ENCODE data around the gene RRP15. TPM values are rescaled to one million over a fixed set of nuclear protein-coding genes. Genes with fewer than 3 reads are reported as not detected.
A peak's percentile ranks its signal among the peaks of the same experiment; 100 is the strongest.

Gene RRP15
- total and polyA plus RNA-seq, 3 experiments from 2014 or later: 18.2 to 49.4 (median 46.1) TPM

DNA sequence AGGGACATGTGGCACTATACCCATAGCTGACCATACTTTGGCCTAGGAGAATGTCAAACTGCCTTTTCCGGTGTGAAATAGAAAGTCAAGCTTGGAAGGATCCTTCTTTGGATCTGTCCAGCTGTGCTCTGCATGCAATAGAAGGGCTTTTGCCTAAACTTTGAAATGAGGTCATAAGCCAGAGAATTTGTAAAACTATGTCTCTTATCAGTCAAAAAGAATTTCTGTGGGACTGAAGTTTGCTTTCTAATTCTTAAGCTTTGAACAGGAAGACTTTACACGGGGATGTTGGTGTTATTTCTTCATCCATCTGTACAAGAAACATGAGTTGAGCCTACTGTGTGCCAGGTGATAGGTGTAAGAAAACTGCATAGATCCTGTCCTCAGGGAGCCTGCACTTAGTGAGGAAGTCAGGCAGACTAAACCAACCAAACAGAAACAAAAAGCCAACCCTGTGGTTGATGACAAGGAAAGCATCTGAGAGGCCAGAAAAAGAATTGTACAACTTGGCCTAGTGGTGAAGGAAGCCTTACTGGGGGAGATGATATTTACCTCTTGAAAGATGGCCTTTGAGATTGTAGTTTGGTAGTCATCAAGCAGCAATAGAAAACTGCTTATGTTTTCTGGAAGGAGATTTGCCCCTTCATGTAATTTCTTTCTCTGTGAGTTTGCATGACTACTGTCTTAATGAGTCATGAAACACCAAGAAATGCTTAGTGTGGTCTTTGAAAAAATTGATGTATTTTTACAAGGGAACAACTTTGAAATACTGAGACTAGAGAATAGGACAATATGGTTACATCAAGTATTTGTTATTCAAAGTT lies 84.8 kb downstream of the RRP15 start:
- no peak overlapping the region for H3K4me3 Mint-ChIP-seq
- POLR2A ChIA-PET: no interaction called here
- peaks cover 0 to 4% (median 0%) of the 10 kb centered on the region in 3 donors for H3K36me3 Mint-ChIP-seq
- no peaks in the 10 kb centered on the region for H3K9me3 Mint-ChIP-seq
- CTCF ChIA-PET: no interaction called here
- Histone ChIP-seq H3K27me3 (ENCODE audit: insufficient read depth, low read length, poor library complexity, severe bottlenecking) (no peaks in the 10 kb centered on the region), H3K36me3 (ENCODE audit: insufficient read depth, low read length) (no peaks in the 10 kb centered on the region), H3K9me3 (ENCODE audit: low read length) (no peaks in the 10 kb centered on the region), H3K27ac (ENCODE audit: low read depth, low read length) (no peak overlapping the region), H3K4me3 (ENCODE audit: low read length) (no peak overlapping the region), H3K4me1 (ENCODE audit: insufficient read depth, low read length) (no peaks in the 10 kb centered on the region)
- DNase-seq: no peak
- H3K27ac Mint-ChIP-seq: no peak overlapping the region
- H3K27me3 Mint-ChIP-seq: peaks cover 5 to 18% of the 10 kb centered on the region in 2 donors
- no peaks in the 10 kb centered on the region for H3K4me1 Mint-ChIP-seq

DNA sequence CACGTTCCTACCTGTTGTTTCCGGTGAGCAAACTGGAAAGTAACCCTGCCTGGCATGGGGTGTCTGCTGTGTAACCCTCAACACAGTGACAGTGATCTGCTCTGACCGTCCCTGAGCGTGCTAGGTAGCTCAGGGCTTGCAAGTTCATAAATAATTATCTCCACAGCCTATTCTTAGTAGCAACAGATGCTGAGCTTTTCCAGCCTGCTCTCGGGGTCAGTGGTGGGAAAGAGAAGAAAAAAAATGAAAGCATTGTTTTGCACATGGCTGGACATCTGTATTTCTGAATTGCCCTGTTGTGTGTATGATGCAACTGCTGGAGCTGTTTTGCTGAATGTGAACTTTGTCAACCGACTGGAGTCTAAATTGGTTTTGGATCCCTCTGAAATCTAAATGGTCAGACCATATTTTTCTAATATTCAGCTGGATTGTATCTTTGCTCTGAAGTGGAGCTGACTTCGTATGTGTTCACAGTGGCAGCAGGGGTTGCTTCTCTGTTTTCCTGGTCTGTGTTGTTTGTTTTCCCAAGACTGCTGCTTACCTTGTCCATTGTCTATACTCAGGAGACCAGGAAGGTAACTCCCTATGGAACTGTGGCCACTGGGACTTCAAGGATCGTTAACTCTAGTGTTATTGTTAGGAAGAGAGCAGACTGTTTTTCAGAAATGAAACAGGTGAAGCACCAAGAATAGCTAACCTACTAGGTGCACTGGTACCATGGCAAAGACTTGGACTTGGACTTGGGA lies 87.0 kb downstream of the RRP15 start:
- no peaks in the 10 kb centered on the region for H3K9me3 Mint-ChIP-seq
- no peak overlapping the region for H3K27ac ChIP-seq (ENCODE audit: low read depth, low read length)
- POLR2A ChIA-PET: no interaction called here
- H3K4me3 ChIP-seq (ENCODE audit: low read length): no peak overlapping the region
- no peaks in the 10 kb centered on the region for H3K4me1 ChIP-seq (ENCODE audit: insufficient read depth, low read length)
- peaks cover 3 to 8% (median 5%) of the 10 kb centered on the region in 3 donors for H3K4me1 Mint-ChIP-seq
- peaks cover 0 to 4% (median 0%) of the 10 kb centered on the region in 3 donors for H3K36me3 Mint-ChIP-seq
- CTCF ChIA-PET: no interaction called here
- no peaks in the 10 kb centered on the region for H3K36me3 ChIP-seq (ENCODE audit: insufficient read depth, low read length)
- peaks cover 5 to 24% of the 10 kb centered on the region in 2 donors for H3K27me3 Mint-ChIP-seq
- H3K27me3 ChIP-seq (ENCODE audit: insufficient read depth, low read length, poor library complexity, severe bottlenecking): no peaks in the 10 kb centered on the region
- no peak overlapping the region for H3K4me3 Mint-ChIP-seq
- no peak for DNase-seq
- no peaks in the 10 kb centered on the region for H3K9me3 ChIP-seq (ENCODE audit: low read length)
- no peak overlapping the region for H3K27ac Mint-ChIP-seq

DNA sequence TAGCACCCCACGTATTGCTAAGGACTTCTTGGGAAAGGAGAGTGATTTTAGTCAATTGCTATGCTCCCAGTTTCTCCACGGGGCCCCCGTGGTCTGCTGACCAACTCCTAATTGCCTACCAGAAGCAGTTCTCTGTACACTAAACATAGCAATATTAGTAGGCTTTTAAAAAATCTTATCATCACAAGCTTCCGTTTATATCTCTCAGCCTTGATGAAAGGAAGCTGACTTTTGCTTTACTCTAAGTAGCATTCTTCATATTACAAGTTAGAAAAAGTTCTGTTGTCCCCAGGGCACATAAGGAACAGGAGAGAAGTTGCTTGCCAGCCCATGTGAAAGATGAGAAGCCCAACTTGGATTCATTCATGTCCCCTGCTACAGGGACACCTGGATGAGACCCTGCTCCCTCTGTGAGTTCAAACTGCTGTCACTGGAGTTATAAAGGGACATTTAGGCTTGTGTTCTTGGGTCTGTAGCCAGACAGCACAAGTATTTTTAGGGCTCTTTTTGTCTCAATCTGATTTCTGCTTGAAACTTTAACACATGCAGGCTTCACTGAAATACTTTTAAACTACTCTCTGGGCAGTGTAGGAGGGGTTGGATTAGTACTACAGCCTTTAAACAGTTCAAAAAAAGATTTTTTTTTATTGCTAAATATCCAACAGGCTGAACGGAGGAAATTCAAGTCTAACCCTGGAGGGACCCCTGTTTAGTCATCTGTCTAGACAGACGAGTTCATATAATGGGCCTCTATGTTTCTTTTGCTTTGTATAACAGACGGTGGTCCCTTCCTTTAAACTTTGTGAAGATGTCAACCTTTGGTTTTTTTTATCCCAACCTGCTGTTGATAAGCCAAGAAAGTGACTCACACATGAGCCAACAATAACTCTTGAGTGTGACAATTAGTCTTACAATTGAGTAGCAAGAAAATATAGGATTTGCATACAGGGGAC lies 89.6 kb downstream of the RRP15 start:
- DNase-seq: no peak
- H3K36me3 ChIP-seq (ENCODE audit: insufficient read depth, low read length): no peaks in the 10 kb centered on the region
- Mint-ChIP-seq H3K36me3 (no peaks in the 10 kb centered on the region), H3K27me3 (peaks cover 7 to 24% of the 10 kb centered on the region in 2 donors), H3K27ac (no peak overlapping the region), H3K9me3 (no peaks in the 10 kb centered on the region), H3K4me1 (peaks cover 11 to 15% (median 13%) of the 10 kb centered on the region in 3 donors), H3K4me3 (no peak overlapping the region)
- H3K9me3 ChIP-seq (ENCODE audit: low read length): no peaks in the 10 kb centered on the region
- ChIA-PET CTCF (no interaction called here), POLR2A (no interaction called here)
- no peaks in the 10 kb centered on the region for H3K27me3 ChIP-seq (ENCODE audit: insufficient read depth, low read length, poor library complexity, severe bottlenecking)
- H3K27ac ChIP-seq (ENCODE audit: low read depth, low read length): no peak overlapping the region
- H3K4me3 ChIP-seq (ENCODE audit: low read length): no peak overlapping the region
- peaks cover 5% of the 10 kb centered on the region for H3K4me1 ChIP-seq (ENCODE audit: insufficient read depth, low read length)

DNA sequence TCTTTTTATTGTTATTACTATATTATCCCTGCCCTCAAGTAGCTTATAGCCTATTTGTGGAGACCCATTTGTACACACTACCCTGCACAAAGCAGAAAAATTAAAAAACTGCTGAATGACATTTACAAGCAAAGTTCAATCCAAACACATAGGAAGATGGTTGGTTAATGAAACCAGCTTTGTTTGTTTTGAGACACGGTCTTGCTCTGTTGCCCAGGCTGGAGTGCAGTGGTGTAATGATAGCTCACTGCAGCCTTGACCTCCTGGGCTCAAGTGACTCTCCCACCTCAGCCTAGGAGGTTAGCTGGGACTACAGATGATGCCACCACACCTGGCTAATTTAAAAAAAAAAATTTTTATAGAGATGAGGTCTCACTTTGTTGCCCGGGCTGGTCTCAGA lies 91.6 kb downstream of the RRP15 start:
- Mint-ChIP-seq H3K27ac (no peak overlapping the region), H3K27me3 (peaks cover 5 to 38% of the 10 kb centered on the region in 2 donors), H3K4me1 (peaks cover 11 to 15% (median 13%) of the 10 kb centered on the region in 3 donors), H3K9me3 (peaks cover 0 to 1% (median 0%) of the 10 kb centered on the region in 5 donors), H3K36me3 (no peaks in the 10 kb centered on the region), H3K4me3 (peak overlapping the region in 1 of 7 donors; percentile 57)
- ChIA-PET POLR2A (no interaction called here), CTCF (interaction anchor here (1.5 kb wide), 1 partner anchor 11 kb away, joined by 4 read pairs; no protein-coding TSS in a partner anchor)
- no peaks in the 10 kb centered on the region for H3K36me3 ChIP-seq (ENCODE audit: insufficient read depth, low read length)
- DNase-seq: no peak
- no peak overlapping the region for H3K27ac ChIP-seq (ENCODE audit: low read depth, low read length)
- no peak overlapping the region for H3K4me3 ChIP-seq (ENCODE audit: low read length)
- H3K27me3 ChIP-seq (ENCODE audit: insufficient read depth, low read length, poor library complexity, severe bottlenecking): no peaks in the 10 kb centered on the region
- H3K9me3 ChIP-seq (ENCODE audit: low read length): no peaks in the 10 kb centered on the region
- H3K4me1 ChIP-seq (ENCODE audit: insufficient read depth, low read length): peaks cover 5% of the 10 kb centered on the region

DNA sequence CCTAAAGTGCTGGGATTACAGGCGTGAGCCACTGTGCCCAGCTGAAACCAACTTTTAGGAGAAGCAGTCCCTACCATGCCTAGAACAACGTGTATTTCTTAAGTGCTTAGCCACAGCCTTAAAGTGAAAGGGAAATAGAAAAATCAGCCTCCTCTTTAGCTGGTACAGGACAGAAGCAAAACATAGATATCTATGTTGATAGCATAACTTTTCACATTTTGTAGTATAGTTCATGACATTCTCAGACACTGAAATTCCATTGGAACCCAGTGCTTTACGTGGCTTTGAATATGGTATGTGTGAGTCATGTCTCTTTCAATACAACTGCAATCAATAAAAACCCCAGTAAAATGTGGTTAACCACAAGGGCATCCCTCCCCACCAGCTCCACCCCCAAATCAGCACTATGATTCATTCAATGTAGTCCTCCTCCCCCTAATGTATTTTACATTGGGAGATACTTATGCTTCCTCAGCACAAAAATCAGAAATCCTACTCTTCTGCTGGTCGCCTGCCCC lies 92.1 kb downstream of the RRP15 start:
- H3K9me3 ChIP-seq (ENCODE audit: low read length): no peaks in the 10 kb centered on the region
- H3K4me3 Mint-ChIP-seq: peak overlapping the region in 6 of 7 donors; percentile 1 to 74 (median 35)
- peak in 4 of 5 donors; percentile 3 to 73 (median 30) for DNase-seq
- peaks cover 11 to 15% (median 13%) of the 10 kb centered on the region in 3 donors for H3K4me1 Mint-ChIP-seq
- H3K27me3 ChIP-seq (ENCODE audit: insufficient read depth, low read length, poor library complexity, severe bottlenecking): no peaks in the 10 kb centered on the region
- no peaks in the 10 kb centered on the region for H3K36me3 ChIP-seq (ENCODE audit: insufficient read depth, low read length)
- H3K36me3 Mint-ChIP-seq: no peaks in the 10 kb centered on the region
- H3K9me3 Mint-ChIP-seq: peaks cover 0 to 1% (median 0%) of the 10 kb centered on the region in 5 donors
- H3K27ac ChIP-seq (ENCODE audit: low read depth, low read length): no peak overlapping the region
- H3K4me3 ChIP-seq (ENCODE audit: low read length): no peak overlapping the region
- ChIA-PET CTCF (interaction anchor here (1.5 kb wide), 1 partner anchor 11 kb away, joined by 4 read pairs; no protein-coding TSS in a partner anchor), POLR2A (no interaction called here)
- peaks cover 5% of the 10 kb centered on the region for H3K4me1 ChIP-seq (ENCODE audit: insufficient read depth, low read length)
- peaks cover 5 to 41% of the 10 kb centered on the region in 2 donors for H3K27me3 Mint-ChIP-seq
- H3K27ac Mint-ChIP-seq: peak overlapping the region in 3 of 8 donors; percentile 16 to 63 (median 58)

DNA sequence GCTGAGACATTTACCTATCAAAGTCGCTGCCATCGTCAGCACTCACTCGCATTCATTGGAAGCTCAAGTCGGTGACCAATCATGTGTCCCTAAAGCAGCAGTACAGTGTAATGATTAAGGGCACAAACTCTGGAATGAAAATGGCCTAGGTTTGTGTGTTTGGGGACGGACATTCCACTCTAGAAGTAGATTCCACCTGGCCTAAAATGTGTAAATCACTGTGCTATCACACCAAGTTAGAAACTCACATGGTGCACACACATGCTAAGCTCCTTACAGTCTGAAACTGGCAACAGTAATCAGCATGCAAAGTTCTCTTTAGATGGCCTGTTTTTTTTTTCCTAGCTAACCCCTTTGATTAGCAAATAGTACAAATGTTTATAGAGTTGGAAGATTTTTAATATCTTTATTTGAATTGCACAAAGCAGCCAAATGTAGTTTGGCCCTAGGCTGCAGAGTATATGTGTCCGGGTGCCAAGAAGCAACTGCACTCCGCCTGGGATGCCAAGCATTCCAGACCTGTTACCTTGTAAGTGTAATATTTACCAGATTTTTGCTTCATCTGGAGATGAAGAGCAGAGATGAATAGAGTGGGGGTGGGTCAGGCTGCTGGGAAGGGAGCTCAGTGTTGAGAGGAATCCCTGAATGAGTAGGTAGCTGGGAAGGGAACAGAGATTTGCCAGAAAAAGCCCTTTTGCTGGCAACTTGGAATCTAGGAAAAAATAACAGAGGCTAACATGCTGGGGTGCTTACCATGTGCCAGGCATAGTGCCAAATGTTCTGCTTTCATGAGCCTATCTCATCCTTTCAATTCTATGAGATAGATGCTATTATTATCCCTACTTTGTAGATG lies 95.3 kb downstream of the RRP15 start:
- DNase-seq: no peak
- POLR2A ChIA-PET: no interaction called here
- H3K9me3 Mint-ChIP-seq: peaks cover 0 to 1% (median 0%) of the 10 kb centered on the region in 5 donors
- H3K27me3 Mint-ChIP-seq: peaks cover 4 to 42% of the 10 kb centered on the region in 2 donors
- no peaks in the 10 kb centered on the region for H3K27me3 ChIP-seq (ENCODE audit: insufficient read depth, low read length, poor library complexity, severe bottlenecking)
- CTCF ChIA-PET: no interaction called here
- no peaks in the 10 kb centered on the region for H3K36me3 Mint-ChIP-seq
- peaks cover 11 to 15% (median 13%) of the 10 kb centered on the region in 3 donors for H3K4me1 Mint-ChIP-seq
- peaks cover 5% of the 10 kb centered on the region for H3K4me1 ChIP-seq (ENCODE audit: insufficient read depth, low read length)
- no peak overlapping the region for H3K27ac ChIP-seq (ENCODE audit: low read depth, low read length)
- no peaks in the 10 kb centered on the region for H3K36me3 ChIP-seq (ENCODE audit: insufficient read depth, low read length)
- H3K4me3 Mint-ChIP-seq: no peak overlapping the region
- H3K4me3 ChIP-seq (ENCODE audit: low read length): no peak overlapping the region
- H3K27ac Mint-ChIP-seq: no peak overlapping the region
- H3K9me3 ChIP-seq (ENCODE audit: low read length): no peaks in the 10 kb centered on the region

DNA sequence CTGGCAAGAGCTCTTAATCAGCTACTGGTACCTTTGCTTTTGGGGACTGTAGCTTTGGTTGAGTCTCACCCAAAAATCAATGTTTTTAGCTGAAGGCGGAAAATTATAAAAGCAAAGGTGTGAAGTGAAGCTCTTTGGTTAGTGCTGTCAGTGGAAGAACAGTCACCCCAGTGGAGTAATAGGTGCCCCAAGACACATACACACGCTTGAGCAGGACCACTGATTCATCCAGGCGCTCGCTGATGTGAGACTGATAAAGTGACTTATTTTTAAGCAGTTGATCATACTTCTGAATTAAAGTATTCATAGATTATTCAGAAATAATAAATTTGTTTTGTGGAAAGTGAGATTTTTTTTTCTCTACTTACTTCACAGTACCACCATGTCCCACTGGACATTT lies 97.2 kb downstream of the RRP15 start:
- ChIA-PET POLR2A (no interaction called here), CTCF (no interaction called here)
- no peaks in the 10 kb centered on the region for H3K36me3 ChIP-seq (ENCODE audit: insufficient read depth, low read length)
- Mint-ChIP-seq H3K27ac (no peak overlapping the region), H3K4me1 (peaks cover 6 to 7% (median 6%) of the 10 kb centered on the region in 3 donors), H3K27me3 (peaks cover 4 to 46% of the 10 kb centered on the region in 2 donors), H3K9me3 (peaks cover 0 to 1% (median 0%) of the 10 kb centered on the region in 5 donors), H3K4me3 (no peak overlapping the region), H3K36me3 (no peaks in the 10 kb centered on the region)
- H3K27ac ChIP-seq (ENCODE audit: low read depth, low read length): no peak overlapping the region
- H3K27me3 ChIP-seq (ENCODE audit: insufficient read depth, low read length, poor library complexity, severe bottlenecking): no peaks in the 10 kb centered on the region
- no peak overlapping the region for H3K4me3 ChIP-seq (ENCODE audit: low read length)
- no peak for DNase-seq
- H3K9me3 ChIP-seq (ENCODE audit: low read length): no peaks in the 10 kb centered on the region
- H3K4me1 ChIP-seq (ENCODE audit: insufficient read depth, low read length): peaks cover 4% of the 10 kb centered on the region

All from CD8-positive, alpha-beta memory T cell (primary cell).